ENCODE data around the gene SPP2.

SPP2 gene

GRCh38 chr2:234050455-234051135 lies at the start of gene SPP2:
SPP2 (plus strand) TSS chr2:234050702; CDS start chr2:234050787, 85 bp downstream.
- no peak for DNase-seq (ENCODE audit: low spot score)

GRCh38 chr2:234001380-234002160 lies 48.9 kb upstream of the SPP2 start:
- DNase-seq (ENCODE audit: low spot score), result no peak

GRCh38 chr2:234002281-234002680 lies 48.2 kb upstream of the SPP2 start:
- DNase-seq (ENCODE audit: low spot score), result no peak

GRCh38 chr2:234003972-234004617 lies 46.4 kb upstream of the SPP2 start:
- DNase-seq (ENCODE audit: low spot score), result peak; percentile 88

- no peak for DNase-seq (ENCODE audit: low spot score)
Observed at GRCh38 chr2:234005126-234005525, 45.4 kb upstream of the SPP2 start.

- no peak for DNase-seq (ENCODE audit: low spot score)
Observed at GRCh38 chr2:234006501-234006900, 44.0 kb upstream of the SPP2 start.

- DNase-seq (ENCODE audit: low spot score), result no peak
Observed at GRCh38 chr2:234014427-234014826, 36.1 kb upstream of the SPP2 start.

- DNase-seq (ENCODE audit: low spot score), result no peak
Observed at GRCh38 chr2:234015861-234016260, 34.6 kb upstream of the SPP2 start.

GRCh38 chr2:234019896-234020295 lies 30.6 kb upstream of the SPP2 start:
- DNase-seq (ENCODE audit: low spot score), result no peak

GRCh38 chr2:234020332-234020731 lies 30.2 kb upstream of the SPP2 start:
- no peak for DNase-seq (ENCODE audit: low spot score)

- DNase-seq (ENCODE audit: low spot score), result no peak
Observed at GRCh38 chr2:234022424-234022823, 28.1 kb upstream of the SPP2 start.

GRCh38 chr2:234024304-234024703 lies 26.2 kb upstream of the SPP2 start:
- no peak for DNase-seq (ENCODE audit: low spot score)

- peak; percentile 14 for DNase-seq (ENCODE audit: low spot score)
Observed at GRCh38 chr2:234025466-234025865, 25.0 kb upstream of the SPP2 start.

GRCh38 chr2:234025891-234026401 lies 24.6 kb upstream of the SPP2 start:
- peak; percentile 76 for DNase-seq (ENCODE audit: low spot score)

GRCh38 chr2:234026693-234027254 lies 23.7 kb upstream of the SPP2 start:
- DNase-seq (ENCODE audit: low spot score), result peak; percentile 41

GRCh38 chr2:234027641-234028040 lies 22.9 kb upstream of the SPP2 start:
- peak; percentile 77 for DNase-seq (ENCODE audit: low spot score)

- DNase-seq (ENCODE audit: low spot score), result peak; percentile 99
Observed at GRCh38 chr2:234029150-234029733, 21.3 kb upstream of the SPP2 start.

- DNase-seq (ENCODE audit: low spot score), result peak; percentile 46
Observed at GRCh38 chr2:234031207-234031606, 19.3 kb upstream of the SPP2 start.

- DNase-seq (ENCODE audit: low spot score), result peak; percentile 78
Observed at GRCh38 chr2:234032279-234032856, 18.1 kb upstream of the SPP2 start.

- DNase-seq (ENCODE audit: low spot score), result peak; percentile 75
Observed at GRCh38 chr2:234033174-234033573, 17.3 kb upstream of the SPP2 start.

- no peak for DNase-seq (ENCODE audit: low spot score)
Observed at GRCh38 chr2:234033885-234034284, 16.6 kb upstream of the SPP2 start.
